ENCODE measurements around the gene FBH1. TPM values are rescaled to one million over a fixed set of nuclear protein-coding genes. Genes with fewer than 3 reads are reported as not detected.

Gene FBH1
- total and polyA plus RNA-seq, 10 of the 15 experiments (the other 5 are each of a cell fraction or from before 2014, with no cell fraction given): 6.1 to 67.6 (median 47.2) TPM

- intact Hi-C loops (cut with micrococcal nuclease; ENCODE audit: unreplicated experiment): no loop called here
- in situ Hi-C loops (cut with MboI): no loop called here
- SMC1A ChIA-PET (ENCODE audit: uncharacterized antibody, unreplicated experiment): interaction anchor here (0.9 to 1.7 kb wide), 3 partner anchors 8 to 15 kb away, joined by 4 to 6 read pairs (median 5); no protein-coding TSS in a partner anchor
- H3K36me3 ChIP-seq (ENCODE audit: control insufficient read depth in 2 of 2, insufficient read depth in 2 of 2, low read length in 1 of 2): peaks cover 11 to 12% of the 10 kb centered on the region in 2 experiments
- RAD21 ChIA-PET (ENCODE audit: unreplicated experiment): no interaction called here
- no peak overlapping the region for H3K4me2 ChIP-seq (ENCODE audit: control insufficient read depth, insufficient read depth)
- POLR2A ChIA-PET: no interaction called here
- H4K20me1 ChIP-seq (ENCODE audit: control insufficient read depth, insufficient read depth): no peaks in the 10 kb centered on the region; the same call in 1 of the 2 replicates
- FAIRE-seq: no peak
- no peaks in the 10 kb centered on the region for H3K27me3 ChIP-seq (replicated peaks in 1 of 2; ENCODE audit: control insufficient read depth in 2 of 2, insufficient read depth in 2 of 2, low read length in 1 of 2)
- no peak overlapping the region for H3K9ac ChIP-seq (ENCODE audit: control insufficient read depth, insufficient read depth, low read length)
- no peaks in the 10 kb centered on the region for H3K4me1 ChIP-seq (ENCODE audit: control insufficient read depth, insufficient read depth, low read length)
- H3K4me3 ChIP-seq: no peak overlapping the region
- no peaks in the 10 kb centered on the region for H3K79me2 ChIP-seq (ENCODE audit: control insufficient read depth, insufficient read depth, low read length)
- ATAC-seq: no peak
- 98% methylated on average over 28 of the region's 29 CpGs for WGBS (ENCODE audit: insufficient coverage, insufficient replicate concordance, low lambda C conversion rate, missing lambda C conversion rate)
- H2AFZ ChIP-seq (ENCODE audit: control insufficient read depth, low read depth, low read length): no peak overlapping the region
- H3K9me3 ChIP-seq (replicated peaks; ENCODE audit: control insufficient read depth, insufficient read depth, low read length): no peaks in the 10 kb centered on the region
- H3K27ac ChIP-seq (ENCODE audit: control insufficient read depth, insufficient read depth): no peak overlapping the region
- BruUV-seq (replicated peaks): no TSS peak
- CTCF ChIA-PET: interaction anchor here (1.2 to 1.4 kb wide), 2 partner anchors 17 to 125 kb away, joined by 3 to 4 read pairs; no protein-coding TSS in a partner anchor
- DNase-seq (ENCODE audit: low read depth, low spot score): no peak
- TF ChIP-seq EZH2 (IDR thresholded peaks at IDR 0.05; ENCODE audit: borderline replicate concordance, control insufficient read depth, low read depth, low read length) (no peak), EGR1 (IDR thresholded peaks at IDR 0.05; ENCODE audit: borderline replicate concordance in 1 of 2, low read depth in 2 of 2, low read length in 2 of 2) (no peak), STAT3 (IDR thresholded peaks at IDR 0.05; ENCODE audit: low read depth, low read length) (no peak), CREB1 (IDR thresholded peaks at IDR 0.05; ENCODE audit: low read depth) (no peak), ASH2L (IDR thresholded peaks at IDR 0.05; ENCODE audit: borderline replicate concordance, low read depth) (no peak), BHLHE40 (IDR thresholded peaks at IDR 0.05; ENCODE audit: borderline replicate concordance in 1 of 2, low read depth in 2 of 2, low read length in 1 of 2) (no peak), FOS (IDR thresholded peaks at IDR 0.05; ENCODE audit: borderline replicate concordance, extremely low read depth, insufficient read length) (no peak), PKNOX1 (IDR thresholded peaks at IDR 0.05) (no peak), SP1 (IDR thresholded peaks at IDR 0.05; ENCODE audit: low read depth, low read length) (no peak), E2F8 (IDR thresholded peaks at IDR 0.05; ENCODE audit: low read depth, partially characterized antibody) (no peak), JUND (IDR thresholded peaks at IDR 0.05; ENCODE audit: low read depth, low read length) (no peak), ZNF217 (IDR thresholded peaks at IDR 0.05) (no peak), E4F1 (IDR thresholded peaks at IDR 0.05; ENCODE audit: borderline replicate concordance, partially characterized antibody) (no peak), BACH1 (IDR thresholded peaks at IDR 0.05; ENCODE audit: borderline replicate concordance) (no peak), PBX3 (IDR thresholded peaks at IDR 0.05; ENCODE audit: insufficient replicate concordance, low read depth, low read length) (no peak)
Observed at GRCh38 chr10:5961405-5962100, 71.5 kb downstream of the FBH1 start.

Measured in GM12878 (cell line).